Retinal pigment epithelial cell (primary cell): ENCODE data around the gene IL22RA1.

Experiments used
- DNase-seq: peaks from one replicate; pipeline ENCODE4 v3.0.0-alpha.2; 2010; ENCODE audit warnings: low read depth
- H3K4me3 ChIP-seq: 2 replicates; pipeline ENCODE4 v1.5.1; 2011; ENCODE audit warnings: mild to moderate bottlenecking, low read length, control low read depth, moderate library complexity
- CTCF ChIP-seq: conservative IDR thresholded peaks from 2 replicates; pipeline ENCODE4 v1.5.1; 2011; ENCODE audit warnings: low read depth, low read length, control low read depth, inconsistent platforms

IL22RA1 gene

DNA sequence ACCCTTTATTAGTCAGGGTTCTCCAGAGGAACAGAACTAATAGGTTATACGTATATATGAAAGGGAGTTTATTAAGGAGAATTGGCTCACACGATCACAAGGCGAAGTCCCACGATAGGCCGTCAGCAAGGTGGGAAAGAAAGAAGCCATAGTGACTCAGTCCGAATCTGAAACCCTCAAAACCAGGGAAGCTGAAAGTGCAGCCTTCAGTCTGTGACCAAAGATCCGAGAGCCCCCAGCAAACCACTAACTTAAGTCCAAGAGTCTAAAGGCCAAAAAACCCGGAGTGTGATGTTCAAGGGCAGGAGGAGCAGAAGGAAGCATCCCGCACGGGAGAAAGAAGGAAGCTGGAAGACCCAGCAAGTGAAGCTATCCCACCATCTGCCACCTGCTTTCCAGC, 34.2 kb upstream of the IL22RA1 start:
- H3K4me3 ChIP-seq = no peak overlapping the region
- no peak for TF ChIP-seq CTCF
- no peak for DNase-seq

GRCh38 chr1:24175033-24175755, 32.3 kb upstream of the IL22RA1 start:
- no peak for TF ChIP-seq CTCF
- no peak for DNase-seq
- no peak overlapping the region for H3K4me3 ChIP-seq

- no peak for TF ChIP-seq CTCF
- no peak overlapping the region for H3K4me3 ChIP-seq
- DNase-seq = no peak
Measured at GRCh38 chr1:24173638-24174575, 31.0 kb upstream of the IL22RA1 start.

- TF ChIP-seq CTCF = no peak
- no peak overlapping the region for H3K4me3 ChIP-seq
- no peak for DNase-seq
Measured at GRCh38 chr1:24172598-24172997, 29.7 kb upstream of the IL22RA1 start.

DNA sequence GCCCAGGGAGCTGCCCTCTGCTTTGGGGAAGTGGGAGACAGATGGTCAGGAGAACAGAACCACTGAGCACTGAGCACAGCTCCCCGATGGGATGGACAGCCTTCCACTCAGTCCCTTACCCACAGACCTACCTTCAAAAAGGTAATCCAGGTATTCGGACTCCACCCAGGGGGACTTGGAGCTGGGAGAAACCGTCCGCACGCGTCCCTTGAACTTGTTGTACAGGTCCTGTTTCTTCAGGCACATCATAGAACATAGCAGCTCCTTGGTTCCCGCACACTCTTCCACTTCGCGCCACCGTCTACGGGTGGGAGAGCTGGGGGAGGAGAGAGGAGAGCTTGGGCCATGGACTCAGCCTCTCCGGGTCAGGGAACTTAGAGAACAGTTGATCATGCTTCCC, 26.3 kb upstream of the IL22RA1 start:
- no peak overlapping the region for H3K4me3 ChIP-seq
- no peak for TF ChIP-seq CTCF
- DNase-seq = no peak

DNA sequence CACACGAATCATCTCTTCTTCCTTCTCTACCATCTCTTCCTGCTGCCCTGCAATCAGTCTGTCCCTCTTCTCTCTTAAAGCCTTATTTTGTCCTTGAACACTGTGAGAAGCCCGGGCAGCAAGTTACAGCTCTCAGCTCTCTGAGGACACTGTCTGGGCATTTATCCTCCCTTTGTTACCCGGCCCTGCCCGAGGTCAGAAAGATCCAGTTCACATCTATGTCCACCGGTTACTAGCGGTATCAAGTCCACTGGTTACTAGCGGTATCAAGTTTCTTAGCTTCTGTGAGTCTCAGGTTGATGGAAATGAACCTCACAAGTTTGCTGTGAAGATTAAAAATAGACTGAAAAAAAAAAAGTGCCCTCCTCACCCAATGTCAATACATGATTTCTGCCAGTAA, 25.3 kb upstream of the IL22RA1 start:
- no peak for DNase-seq

More for the DNA sequence above, 25.3 kb upstream of the IL22RA1 start:
- no peak for TF ChIP-seq CTCF
- no peak overlapping the region for H3K4me3 ChIP-seq
